Measurements from ENCODE around the gene CNTN6. TPM values are rescaled to one million over a fixed set of nuclear protein-coding genes. Genes with fewer than 3 reads are reported as not detected.

Gene CNTN6
- total RNA-seq: not detected

DNA sequence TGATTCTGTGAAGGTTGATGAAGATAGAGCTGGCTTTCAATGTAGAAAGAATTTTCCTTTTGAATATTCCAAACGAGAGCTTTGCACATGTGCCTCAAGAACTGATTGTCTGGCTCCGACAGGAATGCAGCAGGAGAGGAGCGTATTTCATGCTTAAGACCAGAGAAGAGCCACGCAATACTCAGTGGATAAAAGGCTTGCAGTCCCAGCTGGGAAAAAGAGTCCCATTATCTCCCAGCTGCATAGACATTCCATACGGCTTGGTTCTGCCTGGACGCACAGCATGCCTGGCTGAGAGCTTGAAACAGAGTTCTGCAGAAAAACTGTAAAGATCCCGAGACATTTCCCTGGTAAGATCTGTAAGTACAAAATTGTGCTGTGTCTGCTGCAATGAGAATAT is at the start of gene CNTN6:
CNTN6 (plus strand) TSS at position 254 of the 400 bp plus-strand sequence. CDS start 54,985 bp downstream, outside the sequence.
- no peak for DNase-seq (ENCODE audit: low spot score)

DNA sequence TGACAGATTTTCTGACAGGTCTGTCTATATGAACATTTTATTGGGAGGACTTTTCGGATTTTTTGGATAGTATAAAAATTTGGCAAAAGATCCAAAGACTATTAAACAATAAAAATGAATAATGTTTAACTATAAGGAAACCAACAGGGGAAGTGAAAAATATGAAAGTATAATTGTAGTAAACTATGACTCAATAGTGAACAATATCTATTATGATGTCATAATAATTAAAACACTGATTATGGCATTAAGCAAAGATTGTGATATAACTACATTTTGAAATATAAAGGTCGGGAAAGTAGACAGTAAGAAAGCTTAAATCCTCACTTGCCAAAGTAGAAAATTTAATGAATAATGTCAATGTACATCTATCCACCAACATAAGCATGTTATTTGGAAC is 44.3 kb upstream of the CNTN6 start:
- no peak for DNase-seq (ENCODE audit: low spot score)

DNA sequence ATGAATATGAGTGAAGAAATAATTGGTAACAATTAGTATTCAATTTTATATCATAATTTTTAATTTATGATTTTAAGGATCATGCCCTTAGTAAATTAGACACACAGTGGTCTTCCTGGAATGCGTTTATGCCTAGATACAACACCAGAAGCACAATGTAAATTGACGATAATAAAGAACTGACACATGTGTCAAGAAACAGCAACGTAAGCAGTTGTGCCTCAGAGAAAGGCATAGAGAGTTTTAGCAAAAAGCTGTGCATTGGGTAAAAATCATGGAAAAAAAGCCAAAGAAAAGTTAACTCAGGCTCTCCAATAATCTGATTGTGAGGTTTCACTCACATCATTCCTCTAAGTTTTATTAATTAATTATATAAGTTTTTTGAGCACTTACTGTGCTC is 37.0 kb upstream of the CNTN6 start:
- no peak for DNase-seq (ENCODE audit: low spot score)

DNA sequence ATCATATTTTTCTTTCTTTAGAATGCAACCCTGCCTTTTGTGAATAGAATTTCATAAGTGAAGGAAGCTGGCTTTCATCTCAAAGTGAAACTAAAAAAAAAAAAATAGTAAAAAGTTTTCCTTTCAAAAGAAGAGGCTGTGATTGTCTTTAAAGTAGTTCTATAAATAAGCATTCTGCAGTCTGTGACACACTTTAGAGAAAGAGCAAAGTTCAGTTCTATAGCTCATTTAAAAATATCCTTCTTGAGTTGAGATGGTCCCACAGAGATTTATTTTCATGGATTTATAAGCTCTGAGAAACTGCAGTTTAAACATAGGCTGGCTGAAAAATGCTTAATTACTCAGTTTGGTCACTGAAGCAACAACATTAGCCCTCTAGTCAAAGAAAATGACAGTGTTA is 36.1 kb upstream of the CNTN6 start:
- DNase-seq (ENCODE audit: low spot score): no peak

DNA sequence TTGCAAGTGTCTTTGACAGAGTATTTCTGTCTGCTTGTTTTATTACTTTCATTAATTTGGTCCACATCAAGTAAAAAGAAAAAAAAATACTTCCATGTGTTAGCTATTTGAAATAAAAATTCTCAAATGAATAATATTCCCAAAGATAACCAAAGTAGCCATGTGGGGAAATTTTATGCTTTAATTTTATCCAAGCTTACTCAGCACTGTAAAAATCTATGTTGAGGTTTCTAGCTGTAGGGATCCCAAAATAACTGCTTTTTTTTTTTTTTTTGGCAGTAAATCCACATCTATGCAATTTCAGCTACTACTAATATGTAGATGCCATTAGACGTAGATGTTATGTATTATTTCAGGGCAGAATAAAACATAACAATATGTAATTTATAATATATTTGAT is 35.4 kb upstream of the CNTN6 start:
- DNase-seq (ENCODE audit: low spot score): no peak

DNA sequence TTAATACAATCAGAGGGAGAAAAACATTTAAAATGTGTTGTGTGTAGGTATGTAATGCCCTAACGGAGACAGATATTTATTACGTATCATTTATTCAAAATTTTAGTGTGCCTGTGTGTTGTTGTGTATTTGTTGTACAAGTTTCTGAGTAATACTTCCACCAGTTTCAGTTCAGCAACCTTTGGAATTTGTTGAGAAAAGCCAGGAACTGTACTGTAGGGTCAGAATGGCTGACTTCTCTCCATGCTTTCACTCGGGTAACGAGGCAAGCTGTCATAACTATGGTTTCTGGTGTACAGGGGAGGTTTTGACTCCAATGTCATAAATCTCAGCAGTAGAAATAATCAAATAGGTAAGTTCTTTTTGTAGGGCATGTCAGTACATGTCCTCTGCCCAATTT is 23.8 kb upstream of the CNTN6 start:
- no peak for DNase-seq (ENCODE audit: low spot score)

DNA sequence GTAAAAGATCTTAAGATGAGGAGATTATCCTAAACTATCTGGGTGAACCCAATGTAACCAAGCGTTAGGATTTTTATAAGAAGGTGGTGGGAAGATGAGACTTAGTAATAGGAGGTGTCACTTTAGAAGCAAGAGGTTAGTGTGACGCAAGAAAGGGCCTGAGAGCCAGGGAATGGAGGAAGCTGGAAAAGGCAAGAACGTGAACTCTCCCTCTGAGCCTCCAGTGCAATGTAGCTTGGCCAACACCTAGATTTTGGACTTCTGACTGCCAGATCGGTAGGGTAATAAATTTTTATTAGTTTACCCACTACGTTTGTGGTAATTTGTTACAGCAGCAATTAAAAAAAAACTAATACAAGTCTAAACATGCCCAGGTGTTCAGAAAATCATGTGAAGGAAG is 20.8 kb upstream of the CNTN6 start:
- no peak for DNase-seq (ENCODE audit: low spot score)

DNA sequence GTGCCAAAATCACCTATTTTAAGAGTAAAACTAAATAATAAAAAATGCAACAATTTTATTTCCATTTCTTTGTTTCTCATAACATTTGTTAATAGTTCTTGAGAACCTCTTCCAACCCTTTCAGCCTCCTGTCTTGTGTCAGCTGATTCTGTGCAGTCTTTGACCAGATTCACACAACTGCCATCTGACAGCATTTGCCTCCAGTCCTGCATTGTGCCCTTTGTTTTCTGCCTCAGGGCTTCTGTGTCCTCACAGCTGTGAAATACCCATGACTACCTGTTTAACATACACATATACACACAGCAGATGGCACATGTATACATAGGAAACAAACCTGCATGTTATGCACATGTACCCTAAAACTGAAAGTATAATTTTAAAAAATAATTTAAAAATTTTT is 13.2 kb upstream of the CNTN6 start:
- no peak for DNase-seq (ENCODE audit: low spot score)

DNA sequence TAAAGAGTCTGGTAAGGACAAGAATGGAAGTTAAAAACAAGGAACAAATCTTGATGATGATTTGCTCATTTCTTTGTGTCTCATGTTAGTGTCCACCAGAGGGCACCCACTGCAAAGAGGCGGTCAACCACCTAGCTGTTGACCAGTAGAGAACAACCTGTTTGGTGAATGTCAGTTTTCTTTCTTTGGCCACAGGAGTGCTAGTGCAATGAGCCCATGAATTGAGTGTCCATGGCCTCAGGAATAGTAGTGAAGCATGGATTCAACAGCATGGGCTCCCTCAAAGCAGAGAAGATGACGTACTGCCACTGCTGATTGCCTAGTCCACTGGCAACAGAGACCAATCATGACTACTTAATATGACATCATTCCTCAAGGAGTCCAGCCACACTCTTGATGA is 10.7 kb upstream of the CNTN6 start:
- peak; percentile 50 for DNase-seq (ENCODE audit: low spot score)

DNA sequence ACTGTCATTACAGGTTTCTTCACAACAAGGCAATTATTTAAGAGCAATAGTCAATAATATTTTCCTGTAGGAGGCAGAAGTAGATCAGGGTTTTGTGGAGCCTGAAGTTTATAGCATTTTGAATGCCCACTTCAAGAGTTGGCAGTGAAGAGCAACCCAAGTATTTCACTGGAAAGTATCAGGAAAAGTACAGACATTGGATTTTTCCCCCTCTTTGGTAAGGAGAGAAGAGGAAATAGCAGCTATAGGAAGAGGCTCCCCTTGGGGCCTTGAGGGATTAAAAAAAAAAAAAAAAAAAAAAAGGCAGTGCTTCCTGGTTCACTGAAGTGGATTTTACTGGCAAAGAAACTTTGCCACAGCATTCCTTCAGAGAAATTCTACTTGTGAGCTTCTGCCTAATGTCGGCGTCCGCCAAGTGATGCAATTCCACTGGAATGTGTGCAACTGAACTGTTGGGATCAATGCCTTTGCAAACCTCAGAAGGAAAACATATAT is 5.7 kb upstream of the CNTN6 start:
- peak; percentile 83 for DNase-seq (ENCODE audit: low spot score)

DNA sequence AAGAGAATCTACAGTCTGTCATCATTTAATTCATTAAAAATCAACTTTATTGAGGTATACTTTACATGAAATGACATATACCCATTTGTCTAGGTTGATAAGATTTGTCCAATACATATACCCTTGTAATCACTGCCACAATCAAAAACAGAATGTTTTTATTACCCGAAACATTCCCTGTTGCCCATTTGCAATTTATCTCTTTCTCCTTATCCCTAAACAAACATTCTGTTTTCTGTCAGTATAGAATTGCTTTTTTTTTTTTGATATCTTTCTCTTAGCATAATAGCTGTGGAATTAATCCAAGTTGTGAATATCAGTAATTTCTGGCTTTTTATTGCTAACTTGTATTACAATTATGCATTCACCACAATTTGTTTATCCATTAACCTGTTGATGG is 4.3 kb upstream of the CNTN6 start:
- no peak for DNase-seq (ENCODE audit: low spot score)

DNA sequence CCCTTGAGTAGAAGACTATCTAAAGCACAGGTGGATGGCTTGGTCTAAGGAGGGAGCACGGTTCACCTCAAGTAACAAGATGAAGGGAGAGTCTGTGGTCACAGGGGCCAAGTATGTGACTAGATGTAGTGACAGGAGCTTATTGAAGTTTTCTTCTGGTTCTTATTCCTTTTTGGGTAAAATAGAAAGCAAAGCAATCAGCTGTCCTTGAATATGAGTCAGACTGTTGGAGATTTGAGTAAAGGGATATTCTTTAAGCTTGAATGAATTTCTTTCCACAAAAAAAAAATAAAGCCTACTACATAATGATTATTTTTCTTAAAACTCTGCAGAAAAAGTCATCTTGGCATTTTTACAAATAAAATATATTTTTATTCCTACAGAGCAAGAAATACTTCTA is 1.5 kb upstream of the CNTN6 start:
- DNase-seq (ENCODE audit: low spot score): no peak

DNA sequence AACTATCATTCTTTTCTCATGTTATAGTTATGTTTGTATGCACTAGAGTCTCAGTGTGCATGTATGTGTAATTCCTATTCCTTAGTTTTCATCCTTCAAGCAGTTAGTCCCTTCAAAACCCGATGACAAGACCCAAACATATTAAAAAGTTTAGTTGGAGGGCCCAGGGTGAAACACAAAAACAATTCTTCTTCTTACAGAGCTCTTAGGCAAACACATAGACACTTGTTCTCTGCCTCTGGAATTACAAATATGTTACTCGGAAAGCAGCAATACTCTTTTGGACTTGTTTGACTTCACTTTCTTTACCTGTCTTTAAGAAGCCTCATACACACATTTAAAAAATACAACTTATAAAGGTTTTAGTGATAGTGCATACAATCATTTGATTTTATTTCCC is 763 bp upstream of the CNTN6 start:
- DNase-seq (ENCODE audit: low spot score): no peak

DNA sequence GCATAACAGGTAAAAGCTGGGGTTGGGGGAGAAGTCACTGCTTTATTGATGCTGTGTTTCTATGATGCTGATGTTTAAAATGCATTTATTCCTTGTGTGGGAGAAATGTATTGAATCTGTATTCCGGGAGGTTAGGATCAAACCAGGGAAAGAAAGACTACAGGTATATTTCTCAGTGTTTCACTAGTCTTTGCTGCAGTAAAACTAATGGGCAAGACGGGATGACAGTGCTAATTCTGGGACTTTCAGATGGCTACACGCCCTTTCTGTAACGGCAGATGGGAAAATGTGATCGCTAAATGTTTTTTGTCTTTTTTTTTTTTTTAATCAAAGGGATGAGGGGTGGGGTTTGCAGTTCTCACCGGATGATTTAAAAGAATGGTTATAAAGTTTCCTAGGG is 393 bp downstream of the CNTN6 start:
- no peak for DNase-seq (ENCODE audit: low spot score)

DNA sequence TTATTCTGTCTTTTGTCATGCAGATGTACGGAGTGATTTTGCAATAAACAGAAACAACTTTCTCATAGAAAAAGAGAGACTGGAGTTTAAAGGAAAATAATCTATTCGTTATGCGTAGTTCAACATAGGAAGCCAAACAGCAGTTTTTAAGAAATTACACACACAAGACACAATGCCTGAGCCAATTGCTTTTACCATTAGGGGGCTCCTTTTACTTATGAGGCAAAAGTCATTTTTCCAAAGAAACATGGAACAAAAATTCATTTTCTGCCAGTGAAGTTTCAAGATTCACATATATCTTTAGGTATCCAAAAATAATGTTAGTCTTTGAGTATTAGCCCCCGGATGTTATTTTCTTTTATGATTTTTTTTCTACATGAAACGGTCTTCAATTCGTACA is 10.7 kb downstream of the CNTN6 start:
- no peak for DNase-seq (ENCODE audit: low spot score)

DNA sequence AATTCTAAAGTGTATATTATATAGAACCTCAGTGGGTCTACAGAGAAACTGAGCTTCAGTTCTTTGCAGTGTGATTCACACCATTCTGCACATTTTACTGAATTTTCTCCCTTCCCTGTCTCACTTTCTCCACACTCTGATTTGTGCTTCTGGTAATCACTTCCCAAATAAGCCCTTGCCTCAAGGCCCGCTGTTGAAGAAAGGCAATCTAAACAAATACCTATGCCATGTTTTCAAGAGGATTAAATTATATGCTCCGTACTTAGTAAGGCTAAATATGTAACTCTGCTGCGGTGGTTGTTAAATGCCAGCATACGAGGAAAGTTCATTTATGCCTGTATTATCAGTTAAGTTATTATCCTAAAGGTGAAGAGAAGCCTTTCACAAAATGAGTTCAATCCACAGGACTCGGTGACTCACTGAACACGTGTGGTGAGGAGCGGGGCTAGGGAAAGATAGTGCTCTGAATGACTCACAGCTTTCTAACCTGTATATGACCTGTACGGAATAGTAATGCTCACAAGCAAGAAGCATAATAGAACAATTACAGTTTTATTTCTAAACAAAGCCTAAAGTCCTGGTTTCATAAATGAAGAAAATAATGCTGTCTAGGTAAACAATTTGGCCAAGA is 25.1 kb downstream of the CNTN6 start:
- DNase-seq (ENCODE audit: low spot score): peak; percentile 60

DNA sequence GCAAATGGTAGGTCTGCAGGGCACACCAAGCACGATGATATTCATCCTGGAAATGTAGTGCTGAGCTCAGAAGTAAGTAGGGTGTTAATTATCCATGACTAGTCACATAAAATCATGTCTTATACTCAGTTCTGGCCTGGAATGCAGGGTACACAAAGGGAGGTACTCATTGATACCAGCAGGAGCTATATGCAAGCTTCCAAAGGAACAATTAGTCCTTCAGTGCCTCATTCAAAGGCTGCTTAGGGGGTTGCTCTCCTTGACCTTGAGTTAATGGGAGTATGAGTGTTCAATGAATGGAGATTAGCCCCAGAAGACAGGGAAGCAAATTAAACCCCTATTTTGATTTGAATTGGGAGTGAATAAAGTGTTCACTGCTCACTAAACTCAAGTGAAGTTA is 38.3 kb downstream of the CNTN6 start:
- DNase-seq (ENCODE audit: low spot score): no peak

DNA sequence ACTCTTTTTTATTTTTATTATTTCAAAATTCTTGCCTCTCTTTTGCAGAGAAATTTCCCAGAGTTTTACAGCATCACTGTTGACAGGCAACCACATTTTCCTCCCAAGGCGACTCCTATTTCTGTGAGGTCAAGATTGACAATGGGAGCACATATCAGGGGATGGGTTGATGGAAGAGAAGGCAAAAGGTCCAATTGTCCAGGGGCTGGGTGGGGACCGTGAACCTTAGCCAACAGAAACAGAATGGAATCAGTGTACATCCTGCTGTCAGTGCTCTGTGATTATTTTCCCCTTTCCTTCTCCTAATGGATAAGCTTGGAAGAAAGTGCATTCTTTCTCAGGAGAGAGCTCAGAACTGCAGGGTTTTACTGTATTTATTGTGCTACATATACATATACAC is 42.4 kb downstream of the CNTN6 start:
- no peak for DNase-seq (ENCODE audit: low spot score)

DNA sequence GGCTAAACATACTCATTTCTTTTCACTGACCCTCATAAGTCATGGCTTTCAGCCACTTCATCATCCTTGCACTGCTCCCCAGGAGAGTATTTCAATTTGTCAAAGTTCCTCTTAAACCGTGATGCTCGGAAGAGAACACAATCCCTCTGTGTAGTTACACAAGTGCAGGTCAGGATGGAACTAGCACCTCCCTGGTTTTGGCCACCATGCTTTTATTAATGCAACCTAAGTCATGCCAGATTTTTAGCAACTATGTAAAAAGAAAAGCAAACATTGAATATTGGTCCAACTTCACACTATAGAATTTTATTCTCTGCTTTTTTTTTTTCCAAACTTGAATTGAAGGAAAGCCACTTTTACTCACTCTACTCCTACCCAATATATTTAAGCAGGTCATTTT is 45.2 kb downstream of the CNTN6 start:
- DNase-seq (ENCODE audit: low spot score): no peak

DNA sequence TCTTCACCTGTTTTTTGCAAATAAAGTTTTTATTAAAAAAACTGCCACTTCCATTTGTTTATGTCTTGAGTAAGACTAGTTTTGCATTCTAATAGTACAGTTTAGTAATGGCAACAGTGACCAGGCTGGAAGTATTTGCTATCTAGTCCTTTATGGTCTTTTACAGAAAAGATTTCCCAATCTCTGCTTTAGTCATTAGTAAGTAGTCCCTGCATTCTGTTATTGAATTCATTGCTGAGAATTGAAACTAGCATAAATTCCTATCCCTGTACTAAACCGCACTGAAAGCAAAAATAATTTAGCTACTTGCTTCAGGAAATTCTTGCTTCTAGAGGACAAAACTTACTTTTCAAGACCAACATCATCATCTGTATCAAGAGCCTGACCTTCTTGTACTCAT is 46.2 kb downstream of the CNTN6 start:
- DNase-seq (ENCODE audit: low spot score): no peak

DNA sequence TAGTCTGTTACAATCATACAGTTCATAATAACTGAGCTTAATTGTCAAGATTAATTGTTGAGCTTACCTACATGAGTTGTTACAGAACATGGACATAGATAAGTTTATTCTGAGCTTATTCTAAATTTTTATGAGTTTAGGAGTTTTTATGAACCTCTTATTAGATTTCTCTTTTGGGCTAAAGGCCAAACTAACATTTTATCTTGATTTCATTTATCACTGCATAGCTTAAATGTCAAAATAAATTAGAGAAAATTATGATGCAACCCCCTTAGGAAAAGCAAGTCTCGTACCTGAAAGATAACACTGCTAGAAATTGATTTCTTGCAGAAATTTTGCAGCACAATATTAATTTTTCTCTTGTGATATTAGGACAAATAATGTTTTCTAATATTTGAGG is 54.5 kb downstream of the CNTN6 start:
- no peak for DNase-seq (ENCODE audit: low spot score)

DNA sequence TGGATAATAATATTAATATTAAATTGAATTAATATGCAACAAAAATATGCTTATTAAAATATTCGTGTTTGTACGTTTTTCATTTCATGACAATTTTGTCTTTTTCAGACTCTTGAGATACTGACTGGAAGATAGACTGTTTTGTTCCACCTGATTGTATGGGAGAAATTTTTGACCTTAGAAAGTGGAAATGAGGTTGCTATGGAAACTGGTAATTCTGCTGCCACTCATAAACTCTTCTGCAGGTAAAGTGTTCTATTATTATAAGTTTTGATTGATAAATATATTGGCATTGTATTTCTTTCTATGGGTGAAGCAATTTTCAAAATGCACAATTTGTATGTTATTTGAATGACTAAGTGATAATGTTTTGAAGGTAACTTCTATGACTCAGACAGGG is 55.0 kb downstream of the CNTN6 start:
- DNase-seq (ENCODE audit: low spot score): no peak

DNA sequence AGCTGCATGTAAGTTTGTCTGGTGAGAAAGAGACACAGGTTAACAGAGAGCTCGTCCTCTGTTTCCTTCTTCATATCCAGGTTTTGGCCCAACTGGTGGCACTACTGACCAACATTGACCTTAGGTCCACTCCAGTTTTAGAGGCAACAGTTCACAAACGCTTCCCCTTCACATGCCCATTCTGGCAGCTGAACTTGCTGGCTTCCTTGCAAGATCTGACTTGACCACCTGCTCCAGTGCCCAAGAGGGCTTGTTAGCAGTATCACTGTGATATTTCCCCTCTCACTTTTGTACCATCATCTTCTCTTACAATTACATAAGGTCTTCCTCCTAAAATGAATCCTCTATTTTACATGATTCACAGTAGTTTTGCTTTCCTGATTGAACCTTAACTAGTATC is 71.3 kb downstream of the CNTN6 start:
- DNase-seq (ENCODE audit: low spot score): no peak

DNA sequence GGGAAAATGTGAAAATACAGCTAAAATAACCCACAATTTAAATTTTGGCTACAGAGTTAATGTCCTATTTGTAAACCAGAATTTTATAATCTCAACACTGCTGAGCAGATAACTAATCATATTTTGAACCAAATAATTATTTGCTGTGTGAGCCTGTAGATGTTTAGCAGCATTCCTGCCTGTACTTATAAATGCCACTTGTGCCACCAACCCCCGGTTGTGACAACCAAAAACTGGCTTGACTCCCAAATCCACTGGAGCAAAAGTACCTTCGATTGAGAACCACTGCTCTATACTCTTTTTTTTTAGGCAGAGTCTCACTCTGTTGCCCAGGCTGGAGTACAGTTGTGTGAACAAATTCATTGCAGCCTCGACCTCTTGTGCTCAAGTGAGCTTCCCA is 78.5 kb downstream of the CNTN6 start:
- no peak for DNase-seq (ENCODE audit: low spot score)
